ENCODE data around the gene BRF1.

Gene BRF1

DNA sequence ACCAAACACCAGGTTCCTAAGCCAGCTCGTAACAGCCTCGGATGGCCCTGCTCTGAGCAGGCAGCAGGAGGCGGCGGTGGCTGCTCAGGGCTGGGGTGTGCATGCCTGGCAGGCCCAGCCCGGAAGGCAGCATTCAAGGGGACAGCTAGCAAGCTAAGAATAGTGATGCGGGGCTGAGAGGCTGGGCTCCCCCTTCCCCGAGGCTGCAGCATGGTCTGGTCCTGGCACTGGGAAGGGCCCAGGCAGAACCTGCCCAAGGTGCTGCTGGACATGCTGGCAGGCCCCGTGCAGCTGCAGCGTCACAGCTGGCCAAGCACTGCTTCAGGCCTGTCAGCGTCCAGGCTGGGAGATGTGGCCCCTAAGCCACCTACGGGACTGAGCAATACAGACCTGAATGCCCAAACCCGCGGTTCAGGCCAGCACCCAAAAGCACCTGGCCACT is 93.3 kb downstream of the BRF1 start:
- no peak for DNase-seq

DNA sequence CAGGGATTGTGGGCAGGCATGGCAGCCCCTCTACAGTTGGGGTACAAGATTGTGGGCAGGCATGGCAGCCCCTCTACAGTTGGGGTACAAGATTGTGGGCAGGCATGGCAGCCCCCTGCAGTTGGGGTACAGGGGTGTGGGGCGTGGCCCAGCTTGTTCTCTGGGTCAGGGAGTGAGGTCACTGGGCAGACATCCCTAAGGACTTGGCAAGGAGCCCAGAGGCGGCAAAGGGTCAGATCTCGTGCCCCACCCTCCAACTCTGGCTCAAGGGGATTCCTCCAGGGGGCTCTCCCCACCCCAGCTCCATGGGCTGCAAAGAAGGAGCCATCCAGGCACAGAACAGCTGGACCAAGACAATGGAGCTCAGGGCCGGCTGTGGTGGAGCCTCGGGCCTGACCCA is 93.9 kb downstream of the BRF1 start:
- DNase-seq: no peak

DNA sequence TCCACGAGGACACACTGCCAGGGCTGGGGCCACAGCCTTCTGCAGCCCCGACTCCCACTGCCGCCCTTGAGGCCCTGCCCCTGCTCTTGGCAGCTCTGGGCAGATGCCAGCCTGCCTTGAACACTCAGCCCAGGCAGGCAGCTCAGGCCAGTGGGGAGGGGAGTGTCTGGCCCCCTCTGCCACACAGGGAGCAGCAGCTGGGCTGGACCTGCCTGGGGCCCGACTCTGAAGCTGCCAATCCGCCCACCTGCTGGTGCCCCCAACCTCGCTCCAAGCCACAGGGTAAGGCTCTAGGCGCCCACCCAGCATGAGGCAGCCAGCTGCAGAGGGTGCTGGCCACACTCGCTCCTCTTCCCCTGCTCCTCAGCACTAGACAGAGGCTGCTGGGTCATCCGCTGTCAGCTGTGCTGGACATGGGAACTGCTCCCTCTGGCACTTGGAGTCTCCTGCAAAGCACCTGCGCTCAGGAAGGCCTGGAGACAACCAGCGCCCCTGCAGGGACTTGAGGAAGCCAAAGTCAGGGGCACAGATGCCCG is 95.1 kb downstream of the BRF1 start:
- DNase-seq: no peak

DNA sequence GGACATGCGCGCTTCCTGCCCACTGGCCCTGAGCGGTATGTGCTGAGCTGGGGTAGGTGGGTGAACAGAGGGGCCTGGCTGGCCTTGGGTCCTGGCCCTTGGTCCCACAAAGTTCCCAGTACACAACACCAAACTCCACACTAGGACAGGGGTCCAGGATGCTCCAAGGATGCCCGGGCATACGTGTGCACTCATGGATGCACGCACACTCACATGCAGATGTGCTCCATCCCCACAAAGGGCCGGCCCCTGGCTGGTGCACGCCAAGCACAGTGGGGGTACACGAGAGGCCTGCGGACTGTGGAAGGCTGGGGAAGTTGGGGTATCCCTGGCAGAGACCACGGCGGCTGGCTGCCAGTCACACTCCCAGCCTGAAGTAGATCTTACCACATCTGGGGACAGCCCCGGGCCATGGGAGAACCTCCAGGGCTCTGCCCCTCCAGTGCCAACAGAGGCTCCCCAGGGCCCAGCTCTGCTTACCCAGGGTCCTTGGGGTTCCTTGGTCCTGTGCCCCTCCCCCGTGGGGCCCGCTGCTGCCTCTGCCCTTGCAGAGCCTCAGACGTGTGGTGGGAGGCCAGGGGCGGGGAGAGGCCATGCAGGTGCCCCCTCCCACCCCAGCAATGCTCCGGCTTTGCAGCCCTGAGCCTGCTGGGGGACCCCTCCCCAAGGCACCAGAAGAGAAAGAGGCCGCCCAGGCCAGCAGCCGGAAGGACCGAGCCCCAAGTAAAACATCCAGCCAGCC is 95.7 kb downstream of the BRF1 start:
- DNase-seq: no peak

DNA sequence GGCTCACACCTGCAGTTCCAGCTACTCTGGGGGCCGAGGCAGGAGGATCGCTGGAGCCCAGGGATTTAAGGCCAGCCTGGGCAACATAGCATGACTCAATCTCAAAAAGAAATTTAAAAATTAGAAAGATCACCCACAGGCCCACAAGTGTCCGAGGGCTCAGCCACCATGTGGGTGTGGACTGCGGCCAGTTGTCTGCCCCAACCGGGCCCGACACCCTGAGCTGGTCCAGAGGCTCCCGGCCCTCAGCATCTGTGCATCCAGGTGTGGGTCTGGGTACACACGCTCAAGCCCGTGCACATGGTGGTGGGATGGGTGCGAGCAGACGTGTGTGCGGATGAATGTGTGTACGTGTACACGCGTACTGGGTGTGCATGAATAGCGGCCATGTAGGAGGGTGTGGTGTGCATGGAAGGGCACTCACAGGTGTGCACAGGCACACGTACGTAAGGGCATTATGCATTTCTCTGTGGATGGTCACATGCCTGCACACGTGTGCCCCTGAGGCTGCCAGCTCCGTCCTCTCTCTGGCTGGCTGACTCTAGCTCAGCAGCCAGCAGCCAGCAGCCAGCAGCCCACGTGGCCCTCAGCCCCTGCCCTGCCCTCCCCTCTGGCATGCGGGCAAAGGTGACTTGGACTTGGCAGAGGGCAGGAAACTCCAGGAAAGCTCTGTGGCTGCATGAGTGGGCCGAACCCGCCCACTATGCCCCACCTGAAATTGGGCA is 96.4 kb downstream of the BRF1 start:
- no peak for DNase-seq

DNA sequence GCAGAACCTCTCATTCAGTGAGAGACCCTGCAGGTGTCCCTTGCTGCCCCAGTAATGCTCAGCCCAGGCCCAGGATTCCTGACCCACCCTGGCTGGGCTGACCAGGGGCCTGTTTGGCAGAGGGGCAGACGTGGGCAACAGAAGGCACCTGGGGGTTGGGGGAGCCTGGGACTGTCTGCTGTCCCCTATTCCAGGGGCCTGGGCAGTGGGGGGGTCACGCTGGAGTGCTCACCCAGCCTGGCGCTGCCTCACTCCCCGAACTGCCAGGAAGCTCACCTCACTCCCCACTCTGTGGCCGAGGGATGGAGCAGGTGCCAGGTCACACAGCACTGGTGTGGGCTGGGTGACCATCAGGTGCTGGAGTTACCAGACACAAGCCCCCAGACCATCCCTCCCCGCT is 97.1 kb downstream of the BRF1 start:
- DNase-seq: no peak

DNA sequence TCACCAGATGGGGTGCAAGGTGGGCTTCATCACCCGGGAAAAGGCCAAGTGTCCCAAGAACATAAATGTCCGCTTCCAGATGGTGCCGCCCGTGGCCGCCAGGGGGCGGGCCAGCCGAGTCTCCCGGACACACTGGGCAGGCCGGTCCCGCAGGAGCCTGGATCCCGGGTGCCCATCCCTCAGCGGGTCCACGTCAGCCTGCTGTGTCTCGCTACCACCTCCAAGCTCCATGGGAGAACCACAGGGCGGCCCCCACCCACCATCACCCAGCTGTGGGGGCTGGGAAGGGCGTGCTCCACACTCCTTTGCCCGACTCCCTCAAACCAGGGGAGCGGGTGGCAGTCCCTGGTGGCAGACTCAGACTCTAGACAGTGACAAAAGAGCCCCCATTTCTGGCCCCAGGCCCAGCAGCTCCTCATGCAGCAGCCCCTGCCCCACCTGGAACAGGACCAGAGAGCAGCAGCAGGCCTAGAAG is 97.7 kb downstream of the BRF1 start:
- DNase-seq: no peak

DNA sequence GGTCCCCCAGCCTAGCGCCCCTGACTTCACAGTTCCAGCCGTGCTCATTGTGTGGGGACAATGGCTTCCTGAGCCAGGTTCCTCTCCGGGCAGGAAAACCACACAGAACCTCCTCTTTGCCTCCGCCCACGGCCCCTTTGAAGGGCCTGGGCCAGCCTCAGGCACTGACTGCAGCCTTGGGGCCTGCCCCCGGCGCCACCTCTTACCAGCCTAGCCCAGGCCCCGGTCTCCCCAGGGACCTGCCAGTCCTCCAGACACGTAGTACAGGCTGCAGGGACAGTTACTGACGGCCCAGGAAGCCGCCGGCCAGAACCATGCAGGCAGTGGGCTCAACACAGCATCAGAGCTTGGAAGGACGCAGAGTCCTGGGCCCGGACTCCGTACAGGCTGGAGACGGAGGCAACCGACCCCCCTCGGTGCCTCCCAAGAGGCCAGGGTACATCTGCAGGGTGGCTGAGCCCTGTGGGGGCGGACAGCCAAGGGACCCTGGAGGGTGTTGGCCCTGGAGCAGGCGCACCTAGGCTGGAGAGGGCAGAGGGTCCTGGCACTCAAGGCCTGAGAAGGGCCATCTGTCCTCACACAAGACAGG is 98.8 kb downstream of the BRF1 start:
- DNase-seq: no peak

DNA sequence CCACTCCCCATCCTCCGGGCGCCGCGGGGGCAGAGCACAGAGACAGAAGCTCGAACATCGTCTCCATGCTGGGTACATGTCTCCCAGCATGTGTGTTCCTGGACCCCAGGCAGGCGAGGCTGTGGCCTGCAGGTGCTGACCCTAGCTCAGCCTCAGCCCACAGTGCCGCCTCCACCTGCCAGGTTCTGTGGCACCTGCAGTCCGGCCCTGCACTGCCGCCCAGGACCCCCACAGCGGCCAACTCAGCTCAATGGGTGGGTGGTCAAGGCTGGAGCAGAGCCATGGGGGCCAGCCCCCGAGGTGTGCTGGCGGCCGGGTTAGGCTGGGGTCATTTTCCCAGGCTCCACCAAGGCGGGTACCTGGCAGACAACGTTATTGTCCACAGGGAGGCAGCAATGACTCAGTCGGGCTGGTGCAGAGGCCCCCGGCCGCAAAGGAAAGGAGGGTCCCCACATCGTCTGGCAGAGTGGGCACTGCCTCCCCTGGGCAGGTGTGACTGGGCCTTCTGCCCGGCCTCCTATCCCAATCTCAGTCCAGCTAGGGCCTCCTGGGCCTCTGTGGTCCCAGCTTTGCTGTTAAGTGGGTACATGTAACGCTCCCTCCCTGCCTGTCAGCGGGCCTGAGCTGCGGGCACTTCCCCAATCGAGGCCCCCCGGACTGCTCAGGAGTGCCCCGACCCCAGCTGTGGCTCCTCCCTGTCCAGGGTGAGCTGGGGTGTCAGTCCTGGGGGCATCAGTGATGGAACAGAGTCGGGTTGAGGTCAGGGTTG is 99.5 kb downstream of the BRF1 start:
- no peak for DNase-seq

DNA sequence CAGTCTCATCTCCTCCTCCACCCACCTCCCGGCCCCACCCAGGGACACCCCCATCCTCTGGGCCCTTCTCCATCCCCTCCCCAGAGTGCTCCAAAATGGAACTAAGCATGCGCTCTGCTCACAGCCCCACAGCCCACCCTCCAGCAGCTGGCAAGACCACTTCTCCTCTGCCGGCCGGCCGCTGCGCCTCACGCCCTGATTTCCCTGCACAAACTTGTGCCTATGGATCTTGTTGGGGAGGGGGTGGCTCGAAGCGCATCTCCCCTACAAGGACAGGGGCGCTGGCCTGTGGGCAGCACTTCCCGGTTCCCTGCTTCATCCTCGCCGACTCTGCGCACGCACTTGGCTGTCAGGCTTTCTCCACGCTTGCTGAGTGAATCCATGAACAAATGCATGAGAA is 100.2 kb downstream of the BRF1 start:
- no peak for DNase-seq

DNA sequence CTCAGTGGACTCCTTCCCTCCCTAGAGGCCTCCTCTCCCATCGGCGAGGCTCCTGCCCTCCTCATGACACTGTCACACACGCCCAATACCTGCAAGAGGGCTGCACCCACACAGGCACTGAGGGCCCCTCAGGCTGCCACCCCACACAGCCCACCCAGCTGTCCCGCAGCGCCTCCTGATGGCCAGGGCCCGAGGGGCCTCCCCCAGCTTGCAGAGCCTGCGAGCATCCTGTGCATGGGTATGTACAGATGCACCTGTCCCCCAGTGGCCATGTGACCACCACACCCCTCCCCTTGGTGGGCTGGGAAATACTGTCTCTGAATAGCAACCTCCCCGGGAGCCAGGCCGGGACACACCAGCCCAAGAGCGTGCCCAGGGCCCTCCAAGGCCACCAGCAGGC is 100.7 kb downstream of the BRF1 start:
- DNase-seq: no peak

DNA sequence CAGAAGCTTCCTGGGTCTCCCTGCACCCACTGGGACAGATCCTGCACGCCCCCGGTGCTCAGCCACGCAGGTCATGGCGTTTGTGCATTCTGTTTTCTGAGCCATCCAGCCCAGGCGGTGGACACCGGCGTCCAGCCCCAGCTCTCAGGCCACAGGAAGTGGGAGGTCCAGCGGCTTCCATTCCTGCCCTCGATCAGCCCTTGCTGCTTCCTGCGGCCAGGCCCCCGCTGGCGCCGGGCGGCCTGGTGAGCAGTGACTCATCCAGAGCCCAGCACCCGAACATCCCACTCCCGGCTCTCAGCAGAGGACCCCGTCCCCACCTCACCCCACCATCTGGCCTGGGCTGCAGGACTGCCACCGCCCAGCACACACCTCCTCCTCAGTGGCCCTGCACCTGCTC is 101.7 kb downstream of the BRF1 start:
- no peak for DNase-seq

DNA sequence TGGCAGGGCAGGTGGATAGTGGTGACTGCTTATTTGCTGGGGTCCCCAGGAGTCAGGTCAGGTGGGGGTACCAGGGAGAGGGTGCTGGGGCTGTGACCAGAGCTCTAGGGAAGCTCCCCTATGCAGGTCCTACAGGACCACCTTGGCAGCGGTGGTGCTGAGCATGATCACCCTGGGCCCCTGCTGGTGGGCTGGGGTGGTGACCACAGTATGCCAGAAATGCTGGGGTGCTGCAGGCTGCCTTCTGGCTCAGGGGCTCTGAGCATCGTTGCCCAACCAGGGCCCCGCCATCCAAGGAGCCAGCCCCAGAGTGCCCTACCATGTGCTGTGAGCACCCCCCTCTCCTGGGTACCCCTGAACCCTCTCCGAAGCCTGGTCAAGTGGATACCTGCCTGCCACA is 102.2 kb downstream of the BRF1 start:
- DNase-seq: no peak

DNA sequence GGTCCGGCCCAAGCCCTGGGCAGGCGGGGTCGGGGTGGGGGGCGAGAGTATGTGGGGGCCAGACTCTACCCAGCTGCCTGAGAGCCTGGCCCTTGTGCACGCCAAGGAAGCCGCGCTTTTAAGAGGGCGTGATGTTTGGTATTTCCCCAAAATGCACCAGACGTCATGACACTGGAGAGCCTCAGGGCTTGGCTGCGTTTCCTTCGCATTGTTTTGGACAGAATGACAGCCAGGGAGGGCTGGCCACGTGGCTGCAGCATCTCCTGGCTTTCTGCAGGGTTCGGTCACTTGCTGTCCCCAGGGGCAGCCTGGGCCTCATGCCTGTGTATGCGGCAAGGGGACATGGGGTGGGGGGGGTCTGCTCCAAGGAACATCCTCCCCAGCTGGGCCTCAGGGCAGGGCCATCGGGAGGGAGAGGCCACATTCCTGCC is 103.6 kb downstream of the BRF1 start:
- no peak for DNase-seq

DNA sequence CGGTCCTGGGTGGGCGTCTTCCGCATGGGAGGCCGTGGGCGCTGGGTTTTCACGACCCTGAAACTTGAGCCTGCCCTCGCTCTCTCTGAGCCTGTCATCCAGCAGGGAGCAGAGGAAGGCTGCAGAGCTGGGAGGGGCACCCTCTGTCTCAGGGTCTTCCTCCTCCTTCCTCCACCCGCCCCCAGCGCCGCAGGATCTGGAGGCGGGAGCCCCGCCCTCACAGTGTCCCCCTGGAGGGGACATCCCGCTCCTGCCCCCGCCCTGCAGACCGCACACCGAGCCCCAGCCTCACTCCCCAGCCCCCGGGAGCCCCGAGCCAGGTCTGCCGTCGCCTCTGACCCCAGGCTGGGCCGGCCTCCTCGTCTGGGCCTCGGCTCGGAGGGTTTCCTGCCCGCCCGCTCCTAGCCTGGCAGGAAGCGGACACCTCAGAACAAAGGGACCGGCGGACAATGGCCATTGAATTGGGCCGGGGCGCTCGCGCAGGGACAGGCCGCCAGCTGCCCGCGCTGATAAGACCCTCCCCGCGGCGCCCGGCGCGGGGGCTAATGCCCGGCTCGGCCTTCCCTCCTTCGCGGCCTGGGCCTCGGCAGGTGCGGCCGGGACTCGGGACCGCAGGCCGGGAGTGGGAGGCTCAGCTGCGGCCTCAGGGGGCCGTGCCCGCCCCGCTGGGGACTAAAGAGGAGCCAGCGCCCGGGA is 104.4 kb downstream of the BRF1 start:
- no peak for DNase-seq

DNA sequence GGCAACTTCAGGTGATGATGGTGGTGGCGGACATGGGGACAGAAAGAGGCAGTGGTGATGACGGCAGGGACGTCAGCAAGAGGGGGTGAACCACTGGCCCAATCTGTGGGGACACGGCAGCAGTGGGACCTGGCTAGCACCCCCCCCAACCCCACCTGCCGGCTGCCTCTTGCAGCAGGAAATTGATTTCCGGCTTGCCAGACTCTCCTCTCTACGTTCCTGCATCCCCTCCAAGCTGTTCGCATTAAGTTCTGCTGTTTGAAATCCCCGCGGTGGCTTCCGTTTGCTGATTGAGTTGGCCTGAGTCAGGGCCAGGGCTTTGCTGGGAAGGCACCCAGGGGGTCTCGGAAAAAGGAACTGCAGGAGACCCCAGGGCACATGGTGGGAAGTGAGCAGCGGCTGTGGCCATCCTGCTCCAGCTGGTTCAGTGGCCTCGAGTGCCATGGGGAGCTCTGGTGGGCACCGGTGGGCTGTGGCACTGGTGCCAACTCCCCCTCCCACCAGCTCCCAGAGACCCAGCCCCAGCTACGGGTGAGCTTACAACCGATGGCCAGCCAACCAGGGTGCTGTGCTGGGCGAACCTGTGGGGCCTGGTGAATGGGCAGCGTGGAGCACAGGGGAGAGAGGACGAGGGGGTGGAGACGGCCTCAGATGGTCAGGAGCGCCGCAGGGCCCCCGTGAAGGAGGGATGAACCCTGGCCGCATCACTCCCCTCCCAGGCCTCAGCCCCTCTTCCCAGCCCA is 105.1 kb downstream of the BRF1 start:
- no peak for DNase-seq

DNA sequence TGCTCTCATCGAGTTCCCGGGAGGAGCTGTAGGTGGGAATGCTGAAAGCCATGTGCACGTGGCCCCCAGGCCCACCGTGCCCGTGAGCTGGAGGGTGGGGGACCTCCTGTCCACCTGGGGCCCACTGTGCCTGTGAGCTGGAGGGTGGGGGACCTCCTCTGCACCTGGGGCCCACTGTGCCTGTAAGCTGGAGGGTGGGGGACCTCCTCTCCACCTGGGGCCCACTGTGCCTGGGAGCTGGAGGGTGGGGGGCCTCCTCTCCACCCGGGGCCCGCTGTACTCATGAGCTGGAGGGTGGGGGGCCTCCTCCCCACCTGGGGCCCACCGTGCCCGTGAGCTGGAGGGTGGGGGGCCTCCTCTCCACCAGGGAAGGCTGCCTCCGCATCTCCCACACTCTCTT is 105.8 kb downstream of the BRF1 start:
- DNase-seq: no peak

DNA sequence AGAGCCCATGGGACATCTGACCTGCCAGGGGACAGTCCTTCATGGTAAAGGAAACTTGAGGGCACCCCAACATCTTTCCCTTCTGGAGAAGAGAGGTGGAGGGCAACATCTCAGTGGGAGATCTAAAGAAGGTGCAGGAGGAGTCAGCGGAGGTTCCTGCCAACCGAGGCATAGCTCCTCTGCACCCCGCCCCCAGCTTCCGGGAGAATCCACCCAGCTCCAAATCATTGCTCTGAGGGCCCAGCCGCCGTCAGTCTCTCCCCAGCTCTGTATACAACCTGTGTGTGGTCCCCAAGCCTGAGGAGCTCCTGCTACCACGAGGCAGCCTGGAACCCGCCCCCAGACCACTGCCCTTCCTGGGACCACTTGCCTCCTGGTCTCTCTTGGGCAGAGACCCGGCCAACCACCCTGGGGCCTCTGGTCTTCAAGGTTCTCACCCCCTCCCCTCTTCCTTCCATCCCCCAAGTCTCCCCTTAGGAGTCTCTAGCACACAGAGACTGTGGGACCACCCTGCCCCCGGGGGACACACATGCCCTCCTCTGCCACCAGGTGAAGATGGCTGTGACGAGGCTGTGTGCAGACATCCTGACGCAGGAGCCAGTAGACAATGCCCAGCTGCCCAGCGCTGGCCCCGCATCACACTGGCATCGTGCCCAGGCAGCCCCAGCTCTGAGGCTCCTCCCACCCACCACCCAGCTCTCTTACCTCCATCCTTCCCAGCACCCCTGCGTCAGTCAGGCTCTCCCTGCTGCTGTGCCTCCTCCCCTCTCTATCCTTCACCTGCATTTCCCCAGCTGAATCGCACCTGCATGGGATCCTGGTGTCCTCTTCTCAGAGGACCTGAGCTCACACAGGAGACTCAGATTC is 106.7 kb downstream of the BRF1 start:
- peak; percentile 62 for DNase-seq

DNA sequence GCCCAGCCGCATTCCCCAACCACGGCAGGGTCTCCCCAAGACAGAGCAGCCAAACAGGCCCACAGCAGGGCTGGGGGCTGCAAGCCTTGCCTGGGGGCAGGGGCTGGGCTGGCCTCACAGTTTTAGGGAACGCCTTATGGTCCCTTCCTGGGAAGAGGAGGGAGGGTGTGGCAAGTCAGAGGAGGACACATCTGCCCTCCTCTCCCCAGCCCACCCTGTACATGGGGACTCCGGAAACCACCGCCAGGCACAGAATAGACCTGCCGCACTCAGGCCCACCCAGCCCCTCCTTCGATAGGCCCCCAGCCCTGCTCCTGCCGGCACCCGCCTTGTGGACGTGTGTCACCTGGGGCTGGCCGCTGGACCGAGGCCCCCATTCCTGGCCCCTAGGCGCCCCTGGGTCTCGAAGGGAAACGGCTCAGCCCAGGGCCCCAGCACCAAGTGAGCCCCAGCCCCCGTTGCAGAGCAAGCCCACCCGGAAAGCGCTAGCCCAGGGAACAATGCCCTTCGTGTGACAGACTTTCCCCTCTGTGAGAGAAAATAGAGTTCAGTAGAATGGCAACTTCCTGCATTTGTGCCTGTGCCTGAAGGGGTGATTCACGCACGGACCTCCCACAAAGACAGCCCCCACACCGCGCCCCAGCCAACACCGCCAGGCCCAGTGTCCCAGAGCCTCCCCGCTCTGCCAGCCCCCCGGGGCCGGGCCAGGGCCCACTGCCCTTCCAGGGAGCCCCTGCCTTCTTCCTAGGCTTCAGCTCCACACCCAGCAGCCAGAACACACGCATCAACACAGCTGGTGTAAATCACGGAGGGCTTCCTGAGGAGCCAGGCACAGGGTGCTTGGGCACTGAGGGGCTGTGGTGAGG is 107.7 kb downstream of the BRF1 start:
- DNase-seq: no peak

All from NCI-H1092 (cell line).